Activated CD8-positive, alpha-beta memory T cell treated with anti-CD3 and anti-CD28 coated beads, Interleukin-2, amount 50 U/mL, for 24 hours (primary cell): ENCODE measurements around the gene RAPGEF5.

Source experiments
- DNase-seq: peaks from one replicate; pipeline ENCODE4 v3.0.0-alpha.2; 2020; ENCODE audit errors: extremely low read depth

The RAPGEF5 gene

DNA sequence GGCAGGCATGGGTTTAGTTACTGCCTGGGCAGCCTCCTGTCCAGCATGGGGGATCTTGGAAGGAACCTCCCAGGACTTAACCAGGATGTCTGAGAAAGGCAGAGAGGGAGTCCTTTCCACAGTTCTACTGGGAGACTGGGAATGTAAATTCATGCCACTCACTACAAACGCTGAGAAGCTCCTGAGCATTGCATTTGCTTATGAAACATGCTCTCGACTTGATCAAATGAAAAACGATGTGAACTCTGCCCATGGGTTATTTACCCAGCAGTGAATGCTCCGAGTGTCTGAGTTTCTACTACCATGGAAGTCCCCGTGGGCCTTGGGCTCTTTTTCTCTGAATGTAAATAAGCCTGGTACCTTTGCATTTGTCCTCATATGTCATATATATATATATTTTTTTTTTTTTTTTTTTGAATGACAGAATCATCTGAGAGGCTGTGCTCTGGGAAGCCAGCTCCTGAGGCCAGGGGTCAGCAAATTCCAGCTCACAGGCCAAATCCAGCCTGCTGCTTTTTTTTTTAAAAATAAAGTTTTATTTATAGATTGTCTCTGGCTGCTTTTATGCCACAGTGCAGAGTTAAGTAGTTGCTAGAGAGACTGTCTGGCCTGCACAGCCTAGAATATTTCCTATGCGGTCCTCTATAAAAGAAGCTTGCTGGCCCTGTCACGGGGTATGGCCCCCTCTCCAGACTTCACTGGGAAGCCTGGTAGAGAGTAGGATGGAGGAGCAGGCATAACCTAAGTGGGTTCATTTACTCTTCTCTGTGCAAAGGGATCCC lies 21.4 kb upstream of the RAPGEF5 start:
- DNase-seq: no peak

- no peak for DNase-seq
Measured at GRCh38 chr7:22377703-22378102, 20.7 kb upstream of the RAPGEF5 start.

DNA sequence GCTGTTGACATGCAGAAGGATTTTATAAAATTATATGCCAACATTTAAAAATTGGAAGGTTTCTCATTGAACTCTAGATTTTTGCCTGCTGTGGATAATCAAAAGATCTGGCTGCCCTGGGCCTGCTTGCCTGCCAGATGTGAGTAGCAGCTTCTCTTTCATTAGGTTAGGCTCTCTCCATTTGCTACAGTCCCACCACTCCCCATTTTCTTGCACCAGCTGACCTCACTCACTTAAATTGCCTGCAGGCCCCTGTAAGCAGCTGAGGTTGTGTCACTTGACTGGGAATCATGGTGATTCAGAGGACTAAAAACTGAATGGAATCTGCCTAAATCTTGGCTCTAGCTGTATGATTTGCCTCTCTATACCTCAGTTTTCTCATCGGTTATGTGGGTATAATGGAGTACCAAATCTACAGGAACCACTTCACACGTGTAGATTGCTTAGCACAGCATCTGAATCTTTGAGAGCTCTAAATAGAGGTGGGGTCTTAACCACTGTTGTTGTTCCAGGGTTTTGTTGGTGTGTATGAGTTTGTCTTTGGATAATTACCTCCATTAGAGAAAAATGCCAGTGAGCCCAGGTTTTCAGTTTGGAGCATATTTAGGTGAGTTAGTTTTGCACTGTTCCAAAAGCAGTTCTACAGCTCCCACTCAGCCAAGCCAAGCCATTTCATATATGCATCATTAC lies 18.6 kb upstream of the RAPGEF5 start:
- no peak for DNase-seq

DNA sequence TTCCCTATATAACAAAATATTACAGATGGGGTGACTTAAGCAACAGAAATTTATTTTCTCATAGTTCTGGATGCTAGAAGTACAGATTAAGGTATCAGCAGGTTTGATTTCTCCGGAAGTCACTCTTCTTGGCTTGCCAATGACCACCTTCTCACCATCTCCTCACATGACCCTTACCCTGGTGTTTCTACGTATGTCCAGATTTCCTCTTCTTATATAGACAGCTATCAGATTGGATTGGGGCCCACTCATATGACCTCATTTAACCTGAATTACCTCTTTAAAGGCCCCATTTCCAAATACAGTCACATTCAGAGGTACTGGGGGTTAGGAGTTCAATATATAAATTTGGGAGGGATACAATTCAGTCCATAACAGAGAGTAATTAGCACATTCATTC lies 17.0 kb upstream of the RAPGEF5 start:
- DNase-seq: no peak

GRCh38 chr7:22373388-22373787 lies 16.4 kb upstream of the RAPGEF5 start:
- DNase-seq: no peak

DNA sequence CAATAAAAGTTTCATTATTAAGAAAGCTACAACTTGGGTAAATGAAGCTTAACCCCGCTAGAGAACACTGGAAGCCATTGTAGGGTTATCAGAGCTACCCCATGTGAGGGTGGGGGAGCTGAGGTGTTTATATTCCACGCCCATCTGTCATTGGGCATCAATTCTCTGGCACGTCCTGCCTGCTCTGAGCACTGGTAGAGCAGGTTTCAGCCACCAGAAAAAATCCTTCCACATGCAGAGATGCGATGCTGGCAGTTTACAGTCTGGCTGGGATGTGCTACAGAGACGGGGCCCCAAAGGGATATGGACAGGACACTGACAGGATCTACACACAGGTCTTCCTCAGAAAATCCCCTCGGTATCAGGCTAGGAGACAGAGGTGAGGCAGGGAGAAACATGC lies 15.9 kb upstream of the RAPGEF5 start:
- no peak for DNase-seq

GRCh38 chr7:22371878-22372277 lies 14.9 kb upstream of the RAPGEF5 start:
- no peak for DNase-seq

DNA sequence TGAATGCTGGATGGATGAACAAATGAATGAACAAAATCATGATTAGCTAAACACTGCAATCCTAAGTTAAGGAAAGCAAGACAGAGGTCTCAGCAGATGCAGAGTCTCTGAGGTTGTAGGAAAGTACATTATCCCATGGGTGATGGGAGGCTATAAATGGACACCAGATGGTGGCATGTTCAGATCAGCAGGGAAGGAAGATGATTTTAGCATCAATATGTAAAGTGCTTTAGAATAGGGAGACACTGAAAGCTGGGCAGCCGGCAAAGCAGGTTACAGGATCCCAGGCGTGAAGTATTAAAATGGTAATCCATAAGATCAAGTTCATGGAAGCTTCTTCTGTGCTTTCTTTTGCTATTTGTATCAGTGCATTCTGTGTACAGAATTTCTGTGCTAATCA lies 7.9 kb upstream of the RAPGEF5 start:
- DNase-seq: no peak

GRCh38 chr7:22363756-22364422 lies 6.9 kb upstream of the RAPGEF5 start:
- no peak for DNase-seq

- no peak for DNase-seq
Measured at GRCh38 chr7:22361795-22362194, 4.8 kb upstream of the RAPGEF5 start.

- DNase-seq: no peak
Measured at GRCh38 chr7:22361320-22361719, 4.4 kb upstream of the RAPGEF5 start.

DNA sequence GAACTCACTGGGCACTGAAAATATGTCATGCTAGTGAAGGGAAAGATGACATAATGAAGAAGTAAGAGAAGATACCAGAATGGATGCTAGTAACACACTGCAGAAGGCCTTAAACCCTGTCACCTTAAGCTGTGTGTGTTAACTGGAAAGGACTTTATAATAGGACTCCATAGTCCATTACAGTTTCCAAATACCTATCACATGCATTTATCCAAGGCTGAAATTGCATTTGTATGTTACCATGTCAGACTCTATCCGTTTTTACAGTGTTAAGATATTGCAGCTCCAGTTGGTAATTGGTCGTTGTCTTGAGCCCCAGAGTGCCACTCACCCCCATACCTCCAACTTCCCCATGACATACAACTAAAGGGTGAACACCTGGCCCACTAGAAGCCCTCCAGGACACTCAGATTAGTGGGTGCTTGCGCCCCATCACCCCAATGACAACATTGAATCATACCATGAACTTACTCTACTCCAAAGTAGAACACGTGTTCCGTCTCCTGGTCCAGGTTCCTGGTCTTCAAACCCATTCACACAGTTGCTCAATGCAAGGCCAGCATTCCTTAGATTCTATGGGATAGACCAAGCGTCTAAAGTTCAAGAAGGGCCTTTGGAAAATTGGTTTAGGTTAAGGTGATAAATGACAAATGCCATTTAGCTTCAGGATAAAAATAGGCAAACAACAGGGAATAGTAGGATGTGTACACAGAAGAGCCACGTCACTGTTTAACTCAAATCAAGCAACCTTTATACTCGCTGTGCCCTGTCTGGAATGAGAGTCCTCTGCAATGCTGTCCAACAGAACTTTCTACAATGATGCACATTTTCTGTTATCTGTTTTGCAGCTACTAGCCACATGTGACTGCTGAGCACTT lies 2.1 kb upstream of the RAPGEF5 start:
- DNase-seq: no peak

GRCh38 chr7:22357311-22358175 lies 589 bp upstream of the RAPGEF5 start:
- no peak for DNase-seq

GRCh38 chr7:22356010-22356691 lies 803 bp downstream of the RAPGEF5 start:
- no peak for DNase-seq

DNA sequence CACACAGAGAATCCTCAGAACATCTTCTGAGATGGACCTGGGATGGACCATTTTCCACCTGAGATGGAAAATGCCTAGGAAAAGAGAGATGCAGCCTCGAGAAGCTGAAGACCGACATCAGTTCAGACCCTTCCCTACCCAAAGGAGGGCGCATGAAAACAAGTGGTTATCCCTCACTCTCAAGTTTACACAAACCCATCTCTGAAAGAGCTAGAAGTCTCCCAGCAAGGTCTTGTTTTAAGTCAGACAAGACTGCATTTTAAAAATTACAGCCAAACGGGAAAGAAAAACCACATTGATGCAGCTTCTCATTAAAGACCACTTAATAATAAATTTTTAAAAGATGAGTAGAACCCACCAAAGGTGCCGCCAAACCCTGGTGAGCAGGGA lies 1.3 kb downstream of the RAPGEF5 start:
- no peak for DNase-seq

DNA sequence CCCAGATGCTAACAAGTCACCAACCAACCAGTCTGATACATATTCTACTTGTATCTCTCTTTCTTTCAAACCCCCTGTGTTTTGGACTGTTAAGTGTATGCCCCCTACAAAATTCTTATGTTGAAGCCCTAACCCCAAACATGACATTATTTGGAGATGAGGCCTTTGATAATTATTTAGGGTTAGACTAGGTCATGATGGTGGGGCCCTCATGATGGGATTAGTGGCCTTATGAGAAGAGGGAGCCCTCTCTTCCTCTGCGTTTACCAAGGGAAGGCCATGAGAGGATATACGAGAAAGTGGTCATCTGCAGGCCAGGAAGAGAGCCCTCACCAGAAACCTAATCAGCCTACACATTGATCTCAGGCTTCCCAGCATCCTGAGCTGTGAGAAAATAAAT lies 2.5 kb downstream of the RAPGEF5 start:
- DNase-seq: no peak

DNA sequence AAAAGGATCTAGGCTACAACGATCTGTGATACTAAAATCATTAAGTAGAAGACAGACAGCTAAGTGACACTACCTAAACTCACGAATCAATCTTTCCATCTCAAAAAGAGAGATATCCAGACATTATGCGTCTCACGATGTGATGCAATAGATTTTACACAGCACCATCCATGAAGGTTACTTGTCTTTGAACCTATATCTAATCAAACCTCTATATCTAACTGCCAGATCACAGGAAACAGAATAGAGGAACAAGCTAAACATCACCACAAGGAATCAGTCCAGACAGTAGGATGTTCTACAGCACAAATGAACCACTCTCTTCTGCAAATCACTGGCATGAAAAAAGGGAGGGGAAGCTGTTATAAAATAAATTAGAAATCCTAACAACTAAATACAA lies 4.1 kb downstream of the RAPGEF5 start:
- no peak for DNase-seq

DNA sequence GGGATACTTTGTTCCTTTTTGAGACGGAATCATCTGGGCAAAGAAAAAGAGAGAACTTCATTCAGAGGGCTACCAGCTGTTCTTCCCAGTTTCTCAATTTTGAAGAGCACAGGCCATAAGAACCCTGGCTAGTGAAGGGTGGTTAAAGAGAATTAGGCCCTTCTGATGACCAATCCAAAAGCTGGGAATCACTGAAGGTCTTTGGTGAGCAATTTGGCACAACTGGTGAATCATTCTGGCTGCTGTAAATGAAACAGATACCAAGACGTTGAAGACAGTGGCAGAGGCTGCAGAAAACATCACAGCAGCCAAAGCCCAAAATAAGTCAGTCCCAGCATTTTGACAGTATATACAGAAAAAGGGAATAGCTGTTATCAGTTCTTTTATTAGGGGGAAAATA lies 5.1 kb downstream of the RAPGEF5 start:
- no peak for DNase-seq

DNA sequence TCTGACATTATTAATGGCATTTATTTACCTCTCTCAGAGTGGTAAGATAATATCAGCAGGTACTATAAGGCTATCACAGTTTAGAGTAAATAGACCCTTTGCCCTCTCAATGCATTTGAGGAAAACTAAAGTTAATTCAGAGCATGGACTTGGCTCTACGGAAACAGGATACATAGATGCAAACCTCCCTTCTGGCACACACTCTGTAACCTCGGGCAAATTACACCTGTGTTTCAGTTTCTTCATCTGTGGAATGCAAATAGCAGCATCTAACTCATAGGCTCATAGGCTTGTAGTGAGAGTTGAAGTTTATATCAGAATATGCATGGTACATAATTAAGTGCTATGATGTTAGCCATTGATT lies 5.6 kb downstream of the RAPGEF5 start:
- DNase-seq: no peak

DNA sequence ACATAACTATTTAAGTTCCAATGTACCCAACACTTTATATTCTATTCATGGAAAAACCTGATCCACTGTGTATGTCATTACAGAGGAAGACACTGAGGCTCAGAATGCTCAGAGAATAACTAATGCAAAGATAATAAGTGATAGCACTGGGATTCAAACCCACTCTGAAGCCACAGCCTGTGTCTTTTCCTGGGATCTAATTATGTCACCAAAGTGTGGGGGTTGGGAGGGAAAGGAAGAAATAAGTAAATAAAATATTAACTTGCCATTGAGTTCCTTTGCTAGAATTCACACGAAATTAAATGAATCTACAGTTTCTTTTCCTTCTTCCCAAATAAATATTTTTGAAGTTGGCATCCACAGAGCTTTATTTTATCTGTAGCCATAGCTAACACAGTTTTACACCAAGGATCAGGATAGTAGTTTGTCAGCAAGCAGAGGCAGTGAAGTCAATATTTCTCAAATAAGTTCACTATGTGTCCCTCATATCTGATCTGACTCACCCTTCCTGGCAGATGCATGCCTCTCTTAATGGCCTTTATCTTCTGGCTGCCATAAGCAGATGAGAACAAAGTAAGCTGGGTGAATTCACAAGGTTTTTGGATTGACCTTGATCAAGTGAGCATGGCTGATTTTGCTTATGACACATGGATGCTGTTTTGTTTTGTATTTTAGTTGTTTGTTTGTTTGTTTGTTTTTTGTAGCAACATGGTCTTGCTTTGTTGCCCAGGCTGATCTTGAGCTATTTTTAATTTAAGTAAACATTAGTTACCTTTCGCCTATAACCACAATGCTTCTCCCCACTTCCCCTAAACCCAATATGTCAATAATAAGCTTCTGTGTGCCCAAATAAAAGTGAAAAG lies 6.3 kb downstream of the RAPGEF5 start:
- no peak for DNase-seq
